Keratinocyte (primary cell): ENCODE measurements around the gene NCOA7.

Experiments used
- CTCF ChIP-seq, 3 experiments: IDR thresholded peaks in 1 of 3; conservative IDR thresholded peaks in 1 of 3; optimal IDR thresholded peaks in 1 of 3; 2 replicates in 2 of 3; 3 replicates in 1 of 3; pipeline versions ENCODE3 to v1.5.1; 2011; ENCODE audit warnings: low read length in 3 of 3, mild to moderate bottlenecking in 3 of 3, moderate library complexity in 2 of 3, control low read depth in 1 of 3, inconsistent platforms in 1 of 3; ENCODE audit not compliant: insufficient read depth in 2 of 3; ENCODE audit errors: extremely low read depth in 1 of 3
- EZH2 ChIP-seq: IDR thresholded peaks from one replicate; pipeline ENCODE4 v1.6.1; 2012; ENCODE audit warnings: inconsistent platforms, mild to moderate bottlenecking, low read length, moderate library complexity

- TF ChIP-seq CTCF (optimal IDR thresholded peaks at IDR 0.05 in 1 of 3, IDR thresholded peaks at IDR 0.05 in 1 of 3, conservative IDR thresholded peaks at IDR 0.05 in 1 of 3; ENCODE audit: extremely low read depth in 1 of 3, insufficient read depth in 2 of 3, low read length in 3 of 3) = no peak
- TF ChIP-seq EZH2 = no peak
Observed at GRCh38 chr6:125808060-125808459, 17.3 kb downstream of the NCOA7 start.
